NB4 (cell line): ENCODE results near the gene TRIM29.

Experiments
- MYC ChIP-seq: IDR thresholded peaks from 2 replicates; pipeline ENCODE4 v1.6.1; 2011; ENCODE audit warnings: low read depth, low read length
- POLR2A ChIP-seq: IDR thresholded peaks from 2 replicates; pipeline ENCODE4 v1.6.1; 2011; ENCODE audit warnings: mild to moderate bottlenecking; ENCODE audit not compliant: insufficient read length; ENCODE audit errors: extremely low read depth
- TF ChIP-seq, protein P1 (sequence below): IDR thresholded peaks from one replicate; pipeline ENCODE4 v1.5.1; 2012; ENCODE audit warnings: low read depth, low read length

DNA sequence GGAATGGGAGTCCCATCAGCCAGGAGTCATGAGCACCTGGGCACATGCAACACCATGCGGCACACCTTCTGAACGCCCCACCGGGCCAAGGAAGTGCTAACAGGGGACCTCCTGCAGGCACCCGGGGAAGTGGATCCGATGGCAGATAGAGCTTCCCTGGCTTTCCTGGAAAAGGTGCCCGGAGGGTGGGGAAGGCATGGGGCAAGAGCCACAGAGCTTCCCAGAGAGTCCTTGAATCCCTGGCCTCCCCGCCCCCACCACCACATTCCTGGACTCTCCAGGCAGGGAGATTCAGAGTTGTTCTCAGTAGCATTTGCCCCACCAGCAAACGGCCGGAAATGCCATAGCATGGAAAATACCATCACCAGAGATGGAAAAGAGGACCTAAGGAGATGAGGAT, 8.3 kb downstream of the TRIM29 start:
- TF ChIP-seq, protein P1, sequence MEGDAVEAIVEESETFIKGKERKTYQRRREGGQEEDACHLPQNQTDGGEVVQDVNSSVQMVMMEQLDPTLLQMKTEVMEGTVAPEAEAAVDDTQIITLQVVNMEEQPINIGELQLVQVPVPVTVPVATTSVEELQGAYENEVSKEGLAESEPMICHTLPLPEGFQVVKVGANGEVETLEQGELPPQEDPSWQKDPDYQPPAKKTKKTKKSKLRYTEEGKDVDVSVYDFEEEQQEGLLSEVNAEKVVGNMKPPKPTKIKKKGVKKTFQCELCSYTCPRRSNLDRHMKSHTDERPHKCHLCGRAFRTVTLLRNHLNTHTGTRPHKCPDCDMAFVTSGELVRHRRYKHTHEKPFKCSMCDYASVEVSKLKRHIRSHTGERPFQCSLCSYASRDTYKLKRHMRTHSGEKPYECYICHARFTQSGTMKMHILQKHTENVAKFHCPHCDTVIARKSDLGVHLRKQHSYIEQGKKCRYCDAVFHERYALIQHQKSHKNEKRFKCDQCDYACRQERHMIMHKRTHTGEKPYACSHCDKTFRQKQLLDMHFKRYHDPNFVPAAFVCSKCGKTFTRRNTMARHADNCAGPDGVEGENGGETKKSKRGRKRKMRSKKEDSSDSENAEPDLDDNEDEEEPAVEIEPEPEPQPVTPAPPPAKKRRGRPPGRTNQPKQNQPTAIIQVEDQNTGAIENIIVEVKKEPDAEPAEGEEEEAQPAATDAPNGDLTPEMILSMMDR: no peak
- TF ChIP-seq POLR2A: no peak
- TF ChIP-seq MYC: no peak
